Muscle of leg (tissue), 11 donors: Measurements from ENCODE around the gene GRIA4. TPM values are rescaled to one million over a fixed set of nuclear protein-coding genes. Genes with fewer than 3 reads are reported as not detected.
"Not testable (repeated sequence)": the region's sequence is repeated elsewhere in the genome, so short reads cannot be mapped to it uniquely, and the experiment has no call there.

Experiments used
- DNase-seq: peaks from one replicate; pipeline ENCODE4 v3.0.0; 2013
- H3K27ac ChIP-seq: one replicate; pipeline ENCODE4 v1.5.1; 2013; ENCODE audit warnings: mild to moderate bottlenecking, low read length, control low read depth
- H3K27me3 ChIP-seq: one replicate; pipeline ENCODE4 v1.6.1; 2013; ENCODE audit warnings: low read length; ENCODE audit not compliant: control insufficient read depth, insufficient read depth
- H3K36me3 ChIP-seq: one replicate; pipeline ENCODE4 v1.6.1; 2013; ENCODE audit warnings: low read length; ENCODE audit not compliant: control insufficient read depth, insufficient read depth
- H3K4me1 ChIP-seq: one replicate; pipeline ENCODE4 v1.6.1; 2013; ENCODE audit warnings: low read length; ENCODE audit not compliant: control insufficient read depth, insufficient read depth
- H3K4me3 ChIP-seq: one replicate; pipeline ENCODE4 v1.5.1; 2013; ENCODE audit warnings: low read length, control low read depth
- H3K9me3 ChIP-seq: replicated peaks from 2 replicates; pipeline ENCODE4 v1.6.1; 2013; ENCODE audit warnings: low read depth, low read length; ENCODE audit not compliant: control insufficient read depth
- WGBS: methylation state at CpG from one replicate; pipeline ENCODE4 v1.1.5; 2013; ENCODE audit warnings: missing lambda C conversion rate; ENCODE audit not compliant: insufficient coverage; 5-methylcytosine and 5-hydroxymethylcytosine counted together
- polyA plus RNA-seq, 8 donors: library from polyadenylated mRNA; unstranded; fragments of 120-200 nt; gene quantifications; one replicate each; pipeline versions ENCODE4 v1.2.1 to v1.2.3, GENCODE V29; 2013; ENCODE audit warnings: inconsistent platforms in 1 of 8, low replicate concordance in 1 of 8; ENCODE audit not compliant: insufficient read length in 8 of 8, insufficient read depth in 1 of 8
- total RNA-seq: library from RNA; stranded (reverse); fragments of 120-200 nt; gene quantifications from one replicate; pipeline ENCODE4 v1.2.4, GENCODE V29; 2013

The GRIA4 gene
- total and polyA plus RNA-seq, 9 donors, result 2.7 to 14.6 (median 7.8) TPM

- Histone ChIP-seq H3K9me3 (no peaks in the 10 kb centered on the region), H3K4me1 (no peaks in the 10 kb centered on the region), H3K36me3 (no peaks in the 10 kb centered on the region), H3K4me3 (no peak overlapping the region), H3K27me3 (no peaks in the 10 kb centered on the region), H3K27ac (no peak overlapping the region)
- WGBS, result no CpG with 5 or more reads among the region's 3 CpGs
- DNase-seq, result peak; percentile 88
Observed at GRCh38 chr11:105862736-105863367, 253.0 kb downstream of the GRIA4 start.

- no peak overlapping the region for H3K27ac ChIP-seq
- H3K4me3 ChIP-seq, result no peak overlapping the region
- no peaks in the 10 kb centered on the region for H3K36me3 ChIP-seq
- DNase-seq, result no peak
- no peaks in the 10 kb centered on the region for H3K4me1 ChIP-seq
- H3K9me3 ChIP-seq, result no peaks in the 10 kb centered on the region
- H3K27me3 ChIP-seq, result no peaks in the 10 kb centered on the region
- WGBS, result no CpG with 5 or more reads among the region's 3 CpGs
Observed at GRCh38 chr11:105863523-105863922, 253.7 kb downstream of the GRIA4 start.

- no peak overlapping the region for H3K27ac ChIP-seq
- no peak overlapping the region for H3K4me3 ChIP-seq
- DNase-seq, result no peak
- H3K4me1 ChIP-seq, result no peaks in the 10 kb centered on the region
- H3K9me3 ChIP-seq, result no peaks in the 10 kb centered on the region
- whole genome bisulfite sequencing, result 50% methylated on average over 1 of the region's 2 CpGs
- no peaks in the 10 kb centered on the region for H3K36me3 ChIP-seq
- H3K27me3 ChIP-seq, result no peaks in the 10 kb centered on the region
Observed at GRCh38 chr11:105867742-105868141, 257.9 kb downstream of the GRIA4 start.

GRCh38 chr11:105868762-105869285 lies 259.0 kb downstream of the GRIA4 start:
- H3K9me3 ChIP-seq, result no peaks in the 10 kb centered on the region
- no peaks in the 10 kb centered on the region for H3K4me1 ChIP-seq
- no CpG with 5 or more reads among the region's 4 CpGs for WGBS
- DNase-seq, result no peak
- no peaks in the 10 kb centered on the region for H3K36me3 ChIP-seq
- no peaks in the 10 kb centered on the region for H3K27me3 ChIP-seq
- no peak overlapping the region for H3K27ac ChIP-seq
- no peak overlapping the region for H3K4me3 ChIP-seq

GRCh38 chr11:105870516-105871113 lies 260.7 kb downstream of the GRIA4 start:
- Histone ChIP-seq H3K9me3 (no peaks in the 10 kb centered on the region), H3K36me3 (no peaks in the 10 kb centered on the region), H3K4me3 (no peak overlapping the region), H3K27ac (no peak overlapping the region), H3K27me3 (no peaks in the 10 kb centered on the region), H3K4me1 (no peaks in the 10 kb centered on the region)
- 37% methylated on average over 3 of the region's 8 CpGs for WGBS
- no peak for DNase-seq

- no peak for DNase-seq
- Histone ChIP-seq H3K27me3 (no peaks in the 10 kb centered on the region), H3K36me3 (no peaks in the 10 kb centered on the region), H3K9me3 (no peaks in the 10 kb centered on the region), H3K4me1 (no peaks in the 10 kb centered on the region), H3K4me3 (no peak overlapping the region), H3K27ac (no peak overlapping the region)
- 92% methylated on average over 2 of the region's 3 CpGs for WGBS
Observed at GRCh38 chr11:105878510-105878909, 268.6 kb downstream of the GRIA4 start.

GRCh38 chr11:105878927-105879326 lies 269.1 kb downstream of the GRIA4 start:
- H3K27me3 ChIP-seq, H3K9me3 ChIP-seq, H3K4me3 ChIP-seq, H3K27ac ChIP-seq, DNase-seq, H3K4me1 ChIP-seq, H3K36me3 ChIP-seq: not testable (repeated sequence)
- WGBS, result 78% methylated on average over 1 of the region's 5 CpGs

- Histone ChIP-seq H3K36me3 (no peaks in the 10 kb centered on the region), H3K27ac (no peak overlapping the region), H3K4me1 (no peaks in the 10 kb centered on the region), H3K27me3 (no peaks in the 10 kb centered on the region), H3K4me3 (no peak overlapping the region), H3K9me3 (no peaks in the 10 kb centered on the region)
- no peak for DNase-seq
Observed at GRCh38 chr11:105881027-105881426, 271.2 kb downstream of the GRIA4 start.

- no peaks in the 10 kb centered on the region for H3K9me3 ChIP-seq
- no peak overlapping the region for H3K4me3 ChIP-seq
- 64% methylated on average over 2 of the region's 3 CpGs for WGBS
- no peaks in the 10 kb centered on the region for H3K27me3 ChIP-seq
- H3K36me3 ChIP-seq, result no peaks in the 10 kb centered on the region
- no peak overlapping the region for H3K27ac ChIP-seq
- H3K4me1 ChIP-seq, result no peaks in the 10 kb centered on the region
- no peak for DNase-seq
Observed at GRCh38 chr11:105884436-105884835, 274.6 kb downstream of the GRIA4 start.

GRCh38 chr11:105891685-105892084 lies 281.8 kb downstream of the GRIA4 start:
- Histone ChIP-seq H3K36me3 (no peaks in the 10 kb centered on the region), H3K4me1 (no peaks in the 10 kb centered on the region), H3K27ac (no peak overlapping the region), H3K9me3 (no peaks in the 10 kb centered on the region), H3K27me3 (no peaks in the 10 kb centered on the region), H3K4me3 (no peak overlapping the region)
- no CpG with 5 or more reads among the region's 2 CpGs for WGBS
- DNase-seq, result no peak
